ENCODE results near the gene ZSCAN2. TPM values are rescaled to one million over a fixed set of nuclear protein-coding genes. Genes with fewer than 3 reads are reported as not detected.

The ZSCAN2 gene
- total RNA-seq, 1 experiment from 2014 or later: 9.7 TPM

GRCh38 chr15:84648539-84648938 lies 47.7 kb downstream of the ZSCAN2 start:
- Histone ChIP-seq H2AFZ (no peak overlapping the region), H3K9me2 (ENCODE audit: insufficient read depth) (no peaks in the 10 kb centered on the region), H3K27ac (no peak overlapping the region), H3K9me3 (ENCODE audit: insufficient read depth, low read depth) (no peaks in the 10 kb centered on the region), H3K4me1 (replicated peaks; ENCODE audit: insufficient read depth) (peaks cover 13% of the 10 kb centered on the region), H3K79me2 (ENCODE audit: low read depth) (peaks cover 23% of the 10 kb centered on the region), H3K36me3 (ENCODE audit: low read depth) (peaks cover 33% of the 10 kb centered on the region), H4K20me1 (ENCODE audit: insufficient read depth) (0 out of 2 replicates have a peak, but pooled peaks cover 6% of the 10 kb centered on the region), H3K4me3 (no peak overlapping the region), H3K27me3 (ENCODE audit: insufficient read depth, low read depth) (no peaks in the 10 kb centered on the region), H3F3A (ENCODE audit: insufficient read depth, low read depth) (peaks cover 10% of the 10 kb centered on the region; the same call in 1 of the 2 replicates), H3K4me2 (no peak overlapping the region)
- DNase-seq: no peak
- intact Hi-C loops (cut with micrococcal nuclease; ENCODE audit: unreplicated experiment): no loop called here
- TF ChIP-seq, protein P1, sequence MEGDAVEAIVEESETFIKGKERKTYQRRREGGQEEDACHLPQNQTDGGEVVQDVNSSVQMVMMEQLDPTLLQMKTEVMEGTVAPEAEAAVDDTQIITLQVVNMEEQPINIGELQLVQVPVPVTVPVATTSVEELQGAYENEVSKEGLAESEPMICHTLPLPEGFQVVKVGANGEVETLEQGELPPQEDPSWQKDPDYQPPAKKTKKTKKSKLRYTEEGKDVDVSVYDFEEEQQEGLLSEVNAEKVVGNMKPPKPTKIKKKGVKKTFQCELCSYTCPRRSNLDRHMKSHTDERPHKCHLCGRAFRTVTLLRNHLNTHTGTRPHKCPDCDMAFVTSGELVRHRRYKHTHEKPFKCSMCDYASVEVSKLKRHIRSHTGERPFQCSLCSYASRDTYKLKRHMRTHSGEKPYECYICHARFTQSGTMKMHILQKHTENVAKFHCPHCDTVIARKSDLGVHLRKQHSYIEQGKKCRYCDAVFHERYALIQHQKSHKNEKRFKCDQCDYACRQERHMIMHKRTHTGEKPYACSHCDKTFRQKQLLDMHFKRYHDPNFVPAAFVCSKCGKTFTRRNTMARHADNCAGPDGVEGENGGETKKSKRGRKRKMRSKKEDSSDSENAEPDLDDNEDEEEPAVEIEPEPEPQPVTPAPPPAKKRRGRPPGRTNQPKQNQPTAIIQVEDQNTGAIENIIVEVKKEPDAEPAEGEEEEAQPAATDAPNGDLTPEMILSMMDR (conservative IDR thresholded peaks at IDR 0.05): no peak
- no peak for TF ChIP-seq EZH2 (IDR thresholded peaks at IDR 0.05; ENCODE audit: low read depth)
- no TSS peak for BruUV-seq (replicated peaks)
- ChIA-PET CTCF (no interaction called here), POLR2A (ENCODE audit: unreplicated experiment) (interaction anchor here (0.6 kb wide), 1 partner anchor 264 kb away, joined by 4 read pairs; no protein-coding TSS in a partner anchor)

DNA sequence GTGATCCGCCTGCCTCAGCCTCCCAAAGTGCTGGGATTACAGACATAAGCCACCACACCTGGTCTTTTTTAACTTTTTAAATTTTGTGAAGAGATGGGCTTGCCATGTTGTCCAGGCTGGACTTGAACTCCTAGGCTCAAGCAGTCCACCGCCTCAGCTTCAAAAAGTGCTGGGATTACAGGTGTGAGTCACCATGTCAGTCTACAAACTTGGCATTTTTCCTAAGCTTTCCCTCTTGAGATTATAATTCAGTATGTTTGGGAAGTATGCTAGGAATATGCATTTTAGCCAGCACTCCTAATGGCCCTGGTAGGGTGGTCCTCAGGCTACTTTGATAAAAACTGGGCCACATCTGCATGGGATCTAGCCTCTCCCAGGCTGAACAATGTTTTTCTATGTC lies 48.9 kb downstream of the ZSCAN2 start:
- H3F3A ChIP-seq (ENCODE audit: insufficient read depth, low read depth): peaks cover 16% of the 10 kb centered on the region; the same call in 1 of the 2 replicates
- ChIA-PET POLR2A (ENCODE audit: unreplicated experiment) (no interaction called here), CTCF (no interaction called here)
- no peak overlapping the region for H3K27ac ChIP-seq
- BruUV-seq (replicated peaks): no TSS peak
- 0 out of 2 replicates have a peak, but pooled peaks cover 6% of the 10 kb centered on the region for H4K20me1 ChIP-seq (ENCODE audit: insufficient read depth)
- no peaks in the 10 kb centered on the region for H3K9me3 ChIP-seq (ENCODE audit: insufficient read depth, low read depth)
- no peak for DNase-seq
- H3K36me3 ChIP-seq (ENCODE audit: low read depth): peaks cover 33% of the 10 kb centered on the region
- no peaks in the 10 kb centered on the region for H3K27me3 ChIP-seq (ENCODE audit: insufficient read depth, low read depth)
- no peak overlapping the region for H3K4me2 ChIP-seq
- TF ChIP-seq, protein P1 (conservative IDR thresholded peaks at IDR 0.05): no peak
- TF ChIP-seq EZH2 (IDR thresholded peaks at IDR 0.05; ENCODE audit: low read depth): no peak
- peaks cover 13% of the 10 kb centered on the region for H3K4me1 ChIP-seq (replicated peaks; ENCODE audit: insufficient read depth)
- H3K4me3 ChIP-seq: no peak overlapping the region
- H3K9me2 ChIP-seq (ENCODE audit: insufficient read depth): no peaks in the 10 kb centered on the region
- intact Hi-C loops (cut with micrococcal nuclease; ENCODE audit: unreplicated experiment): loop anchor here (10.0 kb wide), 1 partner anchor 135 kb away; no protein-coding TSS in a partner anchor
- H3K79me2 ChIP-seq (ENCODE audit: low read depth): peaks cover 28% of the 10 kb centered on the region
- no peak overlapping the region for H2AFZ ChIP-seq

DNA sequence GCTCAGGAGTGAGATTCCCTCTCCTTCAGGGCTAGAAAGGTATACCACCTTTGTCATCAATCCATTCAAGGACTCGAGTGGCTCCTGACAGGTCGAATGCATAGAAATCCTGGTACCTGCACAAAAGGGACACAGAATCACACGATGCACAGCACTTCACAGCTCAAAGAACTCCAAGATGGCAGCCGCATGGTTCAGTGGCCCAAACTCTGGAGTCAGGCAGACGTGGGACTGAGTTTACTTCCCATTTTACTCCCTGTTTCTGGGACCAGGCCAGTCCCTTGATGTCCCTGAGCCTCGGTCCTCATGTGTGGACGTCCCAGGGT lies 52.7 kb downstream of the ZSCAN2 start:
- Histone ChIP-seq H3K4me3 (peak overlapping the region; percentile 86), H3K79me2 (ENCODE audit: low read depth) (peaks cover 31% of the 10 kb centered on the region), H3K4me1 (replicated peaks; ENCODE audit: insufficient read depth) (peaks cover 25% of the 10 kb centered on the region), H3F3A (ENCODE audit: insufficient read depth, low read depth) (peaks cover 33% of the 10 kb centered on the region; the same call in 1 of the 2 replicates), H3K27me3 (ENCODE audit: insufficient read depth, low read depth) (no peaks in the 10 kb centered on the region), H3K9me3 (ENCODE audit: insufficient read depth, low read depth) (no peaks in the 10 kb centered on the region), H3K27ac (peak overlapping the region; percentile 58), H2AFZ (peak overlapping the region; percentile 90), H3K4me2 (peak overlapping the region; percentile 84), H3K9me2 (ENCODE audit: insufficient read depth) (no peaks in the 10 kb centered on the region), H3K36me3 (ENCODE audit: low read depth) (peaks cover 29% of the 10 kb centered on the region), H4K20me1 (ENCODE audit: insufficient read depth) (0 out of 2 replicates have a peak, but pooled peaks cover 6% of the 10 kb centered on the region)
- no peak for DNase-seq
- ChIA-PET POLR2A (ENCODE audit: unreplicated experiment) (no interaction called here), CTCF (no interaction called here)
- TF ChIP-seq, protein P1 (conservative IDR thresholded peaks at IDR 0.05): no peak
- TF ChIP-seq EZH2 (IDR thresholded peaks at IDR 0.05; ENCODE audit: low read depth): no peak
- intact Hi-C loops (cut with micrococcal nuclease; ENCODE audit: unreplicated experiment): loop anchor here (10.0 kb wide), 1 partner anchor 131 kb away; no protein-coding TSS in a partner anchor
- BruUV-seq (replicated peaks): no TSS peak
